Gastrocnemius medialis (tissue), 4 donors: ENCODE data around the gene DMRT2.

Source experiments
- CTCF ChIP-seq, 5 experiments: fragments of 450-650 bp in 3 of 5; fragments of 200-600 bp in 2 of 5; sonication (generic) in 2 of 5; IDR thresholded peaks in 4 of 5; conservative IDR thresholded peaks in 1 of 5; 1 replicate in 4 of 5; 2 replicates in 1 of 5; pipeline ENCODE4 v1.5.1; 2016 to 2019; ENCODE audit warnings: antibody characterized with exemption in 5 of 5, mild to moderate bottlenecking in 3 of 5, moderate library complexity in 3 of 5
- POLR2A ChIP-seq, 2 donors: fragments of 450-650 bp; IDR thresholded peaks; one replicate each; pipeline ENCODE4 v1.6.1; 2017; ENCODE audit warnings: antibody characterized with exemption in 2 of 2, mild to moderate bottlenecking in 2 of 2, moderate library complexity in 2 of 2

- TF ChIP-seq POLR2A (IDR thresholded peaks at IDR 0.05): no peak
- TF ChIP-seq CTCF (IDR thresholded peaks at IDR 0.05 in 4 of 5, conservative IDR thresholded peaks at IDR 0.05 in 1 of 5): no peak
These were observed 48.4 kb downstream of the DMRT2 start for GRCh38 chr9:1098551-1098950.
